HEK293T (cell line): ENCODE measurements around the gene TRIM7.

Source experiments
- CTCF ChIA-PET: fragments of 350-600 bp; formaldehyde crosslinking; extraction: SDS; loops from one replicate; lab custom pipeline; 2021; ENCODE audit warnings: antibody characterized with exemption, inconsistent platforms; lab: Yijun Ruan, JAX
- POLR2A ChIA-PET: fragments of 350-600 bp; formaldehyde crosslinking; extraction: SDS; loops from one replicate; lab custom pipeline; 2020; ENCODE audit warnings: antibody characterized with exemption, inconsistent platforms; lab: Yijun Ruan, JAX
- DNase-seq: peaks from one replicate; pipeline ENCODE4 v3.0.0; 2012; ENCODE audit warnings: mixed read lengths; ENCODE audit errors: extremely low spot score
- ARNT ChIP-seq: fragments of 450-650 bp; IDR thresholded peaks from 2 replicates; pipeline ENCODE4 v1.6.1; 2017; ENCODE audit warnings: mild to moderate bottlenecking
- BHLHE40 ChIP-seq: fragments of 450-650 bp; IDR thresholded peaks from 2 replicates; pipeline ENCODE4 v1.6.1; 2016; ENCODE audit warnings: mild to moderate bottlenecking, moderate library complexity, borderline replicate concordance
- CTBP1 ChIP-seq: fragments of 450-650 bp; IDR thresholded peaks from 2 replicates; pipeline ENCODE4 v1.6.1; 2016; ENCODE audit warnings: borderline replicate concordance
- ELF4 ChIP-seq: fragments of 450-650 bp; IDR thresholded peaks from 2 replicates; pipeline ENCODE4 v1.6.1; 2017; ENCODE audit warnings: antibody characterized with exemption
- FOXA1 ChIP-seq: fragments of 450-650 bp; IDR thresholded peaks from 2 replicates; pipeline ENCODE4 v1.6.1; 2016; ENCODE audit warnings: mild to moderate bottlenecking
- FOXK2 ChIP-seq: fragments of 450-650 bp; IDR thresholded peaks from 2 replicates; pipeline ENCODE4 v1.6.1; 2016; ENCODE audit warnings: mild to moderate bottlenecking
- FOXM1 ChIP-seq: fragments of 450-650 bp; IDR thresholded peaks from 2 replicates; pipeline ENCODE4 v1.6.1; 2017; ENCODE audit warnings: mild to moderate bottlenecking, borderline replicate concordance
- HDGF ChIP-seq: fragments of 450-650 bp; IDR thresholded peaks from 2 replicates; pipeline ENCODE4 v1.6.1; 2017; ENCODE audit warnings: antibody characterized with exemption, borderline replicate concordance
- L3MBTL2 ChIP-seq: fragments of 450-650 bp; conservative IDR thresholded peaks from 2 replicates; pipeline ENCODE4 v1.6.1; 2016; ENCODE audit warnings: mild to moderate bottlenecking
- LEF1 ChIP-seq: fragments of 450-650 bp; IDR thresholded peaks from 2 replicates; pipeline ENCODE4 v1.6.1; 2017; ENCODE audit warnings: mild to moderate bottlenecking, borderline replicate concordance
- NFRKB ChIP-seq: fragments of 450-650 bp; IDR thresholded peaks from 2 replicates; pipeline ENCODE4 v1.6.1; 2016; ENCODE audit warnings: mild to moderate bottlenecking, moderate library complexity
- SP1 ChIP-seq: fragments of 450-650 bp; IDR thresholded peaks from 2 replicates; pipeline ENCODE4 v1.6.1; 2017
- SUZ12 ChIP-seq: fragments of 450-650 bp; IDR thresholded peaks from 2 replicates; pipeline ENCODE4 v1.6.1; 2016; ENCODE audit warnings: mild to moderate bottlenecking
- TARDBP ChIP-seq: fragments of 450-650 bp; IDR thresholded peaks from 2 replicates; pipeline ENCODE4 v1.6.1; 2016
- ZNF384 ChIP-seq: fragments of 450-650 bp; IDR thresholded peaks from 2 replicates; pipeline ENCODE4 v1.6.1; 2016
- TF ChIP-seq, protein P1 (sequence below): fragments of 450-650 bp; IDR thresholded peaks from 2 replicates; pipeline ENCODE4 v1.6.1; 2016

The TRIM7 gene

DNA sequence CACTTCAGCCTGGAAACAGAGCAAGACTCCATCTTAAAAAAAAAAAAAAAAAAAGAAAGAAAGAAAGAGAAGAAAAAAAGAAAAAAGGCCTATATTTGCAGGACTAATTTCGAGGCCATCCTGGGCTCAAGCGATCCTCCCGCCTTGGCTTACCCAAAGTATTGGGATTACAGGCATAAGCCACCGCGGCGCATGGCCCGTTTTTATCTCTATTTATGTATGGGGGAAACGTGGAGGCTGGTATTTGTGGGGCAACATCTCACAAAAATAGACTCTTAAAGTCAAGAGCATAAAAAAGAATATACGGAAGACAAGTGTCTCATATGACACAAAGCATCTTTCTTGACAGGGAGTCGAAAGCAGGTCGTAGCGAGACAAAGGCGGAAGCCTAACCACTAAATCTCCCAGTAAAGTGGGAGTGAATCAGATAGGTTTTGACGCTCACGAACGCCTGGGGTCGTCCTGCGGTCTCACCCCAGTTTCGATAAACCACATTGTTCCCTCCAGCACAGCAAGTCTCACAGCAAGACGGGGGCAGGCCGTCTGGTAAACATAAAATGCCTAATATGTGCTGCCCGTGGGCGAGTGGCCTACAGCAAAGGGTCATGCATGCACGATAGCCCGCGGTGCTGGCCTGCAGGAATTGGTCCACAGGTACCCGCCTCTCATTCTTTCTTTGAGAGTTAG, 16.3 kb upstream of the TRIM7 start:
- CTCF ChIA-PET: interaction anchor here (2.2 kb wide), 1 partner anchor 34 kb away, joined by 6 read pairs; no protein-coding TSS in a partner anchor
- DNase-seq: no peak
- peak; percentile 68 for TF ChIP-seq L3MBTL2
- no peak for TF ChIP-seq FOXM1
- POLR2A ChIA-PET: interaction anchor here (1.0 to 3.6 kb wide), 10 partner anchors 14 to 121 kb away, joined by 3 to 43 read pairs (median 8); partner anchors contain the start of genes RACK1 and TRIM7

DNA sequence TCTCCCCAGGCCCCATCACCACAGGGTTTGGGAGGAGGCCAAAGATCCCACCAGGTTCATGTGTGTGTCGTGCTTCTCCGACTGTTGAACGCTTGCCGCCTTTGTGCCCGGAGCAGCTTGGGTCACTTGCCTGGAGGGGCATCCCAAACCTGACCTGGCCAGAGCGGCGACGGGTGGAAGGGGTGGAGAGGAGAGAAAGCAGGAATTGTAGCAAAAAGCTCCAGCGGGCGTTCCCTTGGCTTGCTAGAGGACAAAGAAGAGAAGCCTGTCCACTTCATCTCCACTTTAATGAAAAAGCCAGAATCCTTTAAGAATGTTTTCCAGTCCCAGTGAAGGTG, 15.2 kb upstream of the TRIM7 start:
- CTCF ChIA-PET: no interaction called here
- no peak for DNase-seq
- POLR2A ChIA-PET: interaction anchor here (1.0 kb wide), 2 partner anchors 13 to 24 kb away, joined by 5 read pairs; partner anchors contain the start of gene RACK1
- TF ChIP-seq FOXM1 (no peak), FOXA1 (no peak), TARDBP (no peak), ZNF384 (no peak), LEF1 (no peak), SP1 (no peak), BHLHE40 (no peak), FOXK2 (no peak)
- TF ChIP-seq, protein P1, sequence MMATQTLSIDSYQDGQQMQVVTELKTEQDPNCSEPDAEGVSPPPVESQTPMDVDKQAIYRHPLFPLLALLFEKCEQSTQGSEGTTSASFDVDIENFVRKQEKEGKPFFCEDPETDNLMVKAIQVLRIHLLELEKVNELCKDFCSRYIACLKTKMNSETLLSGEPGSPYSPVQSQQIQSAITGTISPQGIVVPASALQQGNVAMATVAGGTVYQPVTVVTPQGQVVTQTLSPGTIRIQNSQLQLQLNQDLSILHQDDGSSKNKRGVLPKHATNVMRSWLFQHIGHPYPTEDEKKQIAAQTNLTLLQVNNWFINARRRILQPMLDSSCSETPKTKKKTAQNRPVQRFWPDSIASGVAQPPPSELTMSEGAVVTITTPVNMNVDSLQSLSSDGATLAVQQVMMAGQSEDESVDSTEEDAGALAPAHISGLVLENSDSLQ: no peak

GRCh38 chr5:181219262-181220177, 14.5 kb upstream of the TRIM7 start:
- TF ChIP-seq ELF4 (no peak), ARNT (no peak), LEF1 (no peak), SP1 (no peak), FOXM1 (no peak), HDGF (no peak), NFRKB (no peak), TARDBP (no peak), L3MBTL2 (no peak), BHLHE40 (no peak), FOXK2 (no peak), FOXA1 (no peak)
- TF ChIP-seq, protein P1: no peak
- POLR2A ChIA-PET: interaction anchor here (1.0 kb wide), 2 partner anchors 13 to 25 kb away, joined by 5 read pairs; partner anchors contain the start of gene RACK1
- no peak for DNase-seq
- CTCF ChIA-PET: no interaction called here

DNA sequence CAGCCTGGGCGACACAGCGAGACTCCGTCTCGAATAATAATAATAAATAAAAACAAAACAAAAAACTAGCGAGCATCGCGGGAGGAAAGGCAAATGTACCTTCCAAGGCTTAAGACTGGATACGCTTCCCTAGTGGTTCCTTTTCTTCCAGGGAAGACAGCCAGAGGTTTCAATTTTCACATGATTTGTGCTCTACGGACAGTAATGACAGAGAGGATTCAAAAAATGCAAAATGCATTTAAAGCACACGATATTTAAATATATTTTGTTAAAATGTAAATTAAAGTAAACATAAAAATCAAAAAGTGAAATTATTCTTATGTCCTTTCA, 13.8 kb upstream of the TRIM7 start:
- CTCF ChIA-PET: no interaction called here
- POLR2A ChIA-PET: no interaction called here
- DNase-seq: no peak
- no peak for TF ChIP-seq LEF1
- no peak for TF ChIP-seq SUZ12
- TF ChIP-seq CTBP1: no peak
- no peak for TF ChIP-seq FOXA1
- TF ChIP-seq, protein P1: peak; percentile 81
- TF ChIP-seq ELF4: no peak
- TF ChIP-seq FOXK2: no peak
- no peak for TF ChIP-seq BHLHE40
- no peak for TF ChIP-seq HDGF
- TF ChIP-seq SP1: no peak
- 0 out of 2 replicates have a peak, but pooled peaks have one; percentile 54 for TF ChIP-seq TARDBP
- no peak for TF ChIP-seq NFRKB
- no peak for TF ChIP-seq ARNT
- no peak for TF ChIP-seq ZNF384
- TF ChIP-seq FOXM1: no peak
- TF ChIP-seq L3MBTL2: no peak

DNA sequence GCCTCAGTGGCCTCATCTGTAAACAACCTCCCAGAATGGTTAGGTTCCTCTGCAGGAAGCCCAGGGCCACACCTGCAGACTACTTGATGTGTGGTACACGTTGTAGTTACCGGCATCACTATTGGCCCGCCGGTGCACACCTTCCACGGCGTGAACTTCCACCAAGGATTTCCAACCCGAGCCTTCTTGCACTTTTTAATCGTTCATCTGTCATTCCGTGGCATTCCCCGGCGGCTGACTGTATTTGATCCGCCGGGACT, 12.7 kb upstream of the TRIM7 start:
- POLR2A ChIA-PET: interaction anchor here (1.0 to 1.8 kb wide), 2 partner anchors 26 to 33 kb away, joined by 3 to 4 read pairs; no protein-coding TSS in a partner anchor
- no peak for DNase-seq
- CTCF ChIA-PET: no interaction called here
- TF ChIP-seq ZNF384: no peak
- TF ChIP-seq FOXM1: no peak
- no peak for TF ChIP-seq SP1
- no peak for TF ChIP-seq L3MBTL2
- TF ChIP-seq NFRKB: no peak
- TF ChIP-seq, protein P1: no peak
- no peak for TF ChIP-seq FOXK2
- no peak for TF ChIP-seq LEF1
- no peak for TF ChIP-seq TARDBP
- no peak for TF ChIP-seq CTBP1
- no peak for TF ChIP-seq ARNT
- TF ChIP-seq BHLHE40: no peak
- no peak for TF ChIP-seq FOXA1
- TF ChIP-seq SUZ12: no peak
- TF ChIP-seq ELF4: no peak
- TF ChIP-seq HDGF: no peak
